ENCODE measurements around the gene KCNG2.

DNA sequence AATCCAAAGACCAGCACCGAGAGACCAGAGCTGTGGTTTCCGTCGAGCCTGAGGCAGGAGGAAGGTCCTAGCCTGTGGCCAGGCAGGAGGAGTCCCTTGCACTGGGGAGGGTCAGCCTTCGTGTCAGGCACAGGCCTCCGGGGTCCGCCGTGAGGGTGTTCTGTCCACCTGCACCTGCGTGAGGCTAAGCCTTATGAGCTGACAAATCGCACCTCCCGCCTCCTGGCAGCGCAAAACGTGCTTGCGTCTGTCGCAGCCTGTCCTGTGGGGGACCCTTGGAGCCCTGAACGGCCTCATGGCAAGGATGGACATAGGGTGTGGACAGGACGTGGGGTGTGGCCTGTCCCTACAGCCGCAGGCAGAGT, 73.3 kb downstream of the KCNG2 start:
- TF ChIP-seq, protein P1, sequence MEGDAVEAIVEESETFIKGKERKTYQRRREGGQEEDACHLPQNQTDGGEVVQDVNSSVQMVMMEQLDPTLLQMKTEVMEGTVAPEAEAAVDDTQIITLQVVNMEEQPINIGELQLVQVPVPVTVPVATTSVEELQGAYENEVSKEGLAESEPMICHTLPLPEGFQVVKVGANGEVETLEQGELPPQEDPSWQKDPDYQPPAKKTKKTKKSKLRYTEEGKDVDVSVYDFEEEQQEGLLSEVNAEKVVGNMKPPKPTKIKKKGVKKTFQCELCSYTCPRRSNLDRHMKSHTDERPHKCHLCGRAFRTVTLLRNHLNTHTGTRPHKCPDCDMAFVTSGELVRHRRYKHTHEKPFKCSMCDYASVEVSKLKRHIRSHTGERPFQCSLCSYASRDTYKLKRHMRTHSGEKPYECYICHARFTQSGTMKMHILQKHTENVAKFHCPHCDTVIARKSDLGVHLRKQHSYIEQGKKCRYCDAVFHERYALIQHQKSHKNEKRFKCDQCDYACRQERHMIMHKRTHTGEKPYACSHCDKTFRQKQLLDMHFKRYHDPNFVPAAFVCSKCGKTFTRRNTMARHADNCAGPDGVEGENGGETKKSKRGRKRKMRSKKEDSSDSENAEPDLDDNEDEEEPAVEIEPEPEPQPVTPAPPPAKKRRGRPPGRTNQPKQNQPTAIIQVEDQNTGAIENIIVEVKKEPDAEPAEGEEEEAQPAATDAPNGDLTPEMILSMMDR (IDR thresholded peaks at IDR 0.05) = no peak
- TF ChIP-seq POLR2A (IDR thresholded peaks at IDR 0.05) = no peak
